NCI-H82 treated with DMSO at 0.1 percent for 48 hours (cell line): Measurements from ENCODE around the gene SPATS2L.
A peak's percentile ranks its signal among the peaks of the same experiment; 100 is the strongest.

Source experiments
- DNase-seq: peaks from one replicate; lab custom pipeline; 2025; ENCODE audit not compliant: unreplicated experiment; lab: John Stamatoyannopoulos, UW

Gene SPATS2L

GRCh38 chr2:200461846-200462710 is 155.6 kb downstream of the SPATS2L start:
- no peak for DNase-seq

- no peak for DNase-seq
Measured at GRCh38 chr2:200463452-200463851, 157.0 kb downstream of the SPATS2L start.

- no peak for DNase-seq
Measured at GRCh38 chr2:200466425-200467418, 160.2 kb downstream of the SPATS2L start.

GRCh38 chr2:200467806-200468681 is 161.6 kb downstream of the SPATS2L start:
- DNase-seq = no peak

GRCh38 chr2:200469708-200470211 is 163.3 kb downstream of the SPATS2L start:
- no peak for DNase-seq

GRCh38 chr2:200470230-200470629 is 163.7 kb downstream of the SPATS2L start:
- no peak for DNase-seq

GRCh38 chr2:200471324-200471848 is 164.9 kb downstream of the SPATS2L start:
- peak; percentile 32 for DNase-seq

GRCh38 chr2:200471928-200472645 is 165.6 kb downstream of the SPATS2L start:
- DNase-seq = no peak

- DNase-seq = no peak
Measured at GRCh38 chr2:200472853-200473464, 166.5 kb downstream of the SPATS2L start.

- DNase-seq = no peak
Measured at GRCh38 chr2:200475795-200476194, 169.3 kb downstream of the SPATS2L start.

- no peak for DNase-seq
Measured at GRCh38 chr2:200476836-200477235, 170.3 kb downstream of the SPATS2L start.

- no peak for DNase-seq
Measured at GRCh38 chr2:200477667-200478131, 171.2 kb downstream of the SPATS2L start.

GRCh38 chr2:200479692-200480265 is 173.3 kb downstream of the SPATS2L start:
- DNase-seq = no peak

- DNase-seq = peak; percentile 64
Measured at GRCh38 chr2:200482194-200482593, 175.7 kb downstream of the SPATS2L start.

GRCh38 chr2:200483729-200484198 is 177.3 kb downstream of the SPATS2L start:
- DNase-seq = peak; percentile 18

GRCh38 chr2:200484934-200485333 is 178.4 kb downstream of the SPATS2L start:
- peak; percentile 16 for DNase-seq

- DNase-seq = no peak
Measured at GRCh38 chr2:200486529-200486928, 180.0 kb downstream of the SPATS2L start.

GRCh38 chr2:200488169-200488568 is 181.7 kb downstream of the SPATS2L start:
- DNase-seq = peak; percentile 42
